RWPE2 (cell line): ENCODE data around the gene TEDC1.

Experiments
- ATAC-seq: fragments of 200-7000 bp; cut with Tn5 transposase; 3 replicates; pipeline ENCODE4 v1.9.1; 2021; ENCODE audit warnings: low read depth
- DNase-seq: peaks from one replicate; pipeline ENCODE4 v3.0.0-alpha.2; 2020; ENCODE audit warnings: low spot score
- H3K27ac ChIP-seq: fragments of 450-650 bp; 2 replicates; pipeline ENCODE4 v1.5.1; 2017; ENCODE audit warnings: mild to moderate bottlenecking; ENCODE audit not compliant: poor library complexity, severe bottlenecking
- H3K27me3 ChIP-seq: fragments of 250-450 bp; sonication (Bioruptor Pico); 2 replicates; pipeline ENCODE4 v1.5.1; 2021; ENCODE audit warnings: mild to moderate bottlenecking, moderate library complexity; ENCODE audit not compliant: insufficient read depth, poor library complexity, severe bottlenecking
- H3K36me3 ChIP-seq: fragments of 250-450 bp; sonication (Bioruptor Pico); 2 replicates; pipeline ENCODE4 v1.5.1; 2020; ENCODE audit warnings: low read depth, mild to moderate bottlenecking, moderate library complexity
- H3K4me1 ChIP-seq: fragments of 250-450 bp; sonication (Bioruptor Pico); 2 replicates; pipeline ENCODE4 v1.5.1; 2021; ENCODE audit warnings: mild to moderate bottlenecking, moderate library complexity; ENCODE audit not compliant: insufficient read depth, poor library complexity, severe bottlenecking
- H3K4me3 ChIP-seq: fragments of 250-450 bp; sonication (Bioruptor Pico); 2 replicates; pipeline ENCODE4 v1.5.1; 2021; ENCODE audit warnings: mild to moderate bottlenecking, moderate library complexity; ENCODE audit not compliant: severe bottlenecking
- H3K9me3 ChIP-seq: fragments of 250-450 bp; sonication (Bioruptor Pico); 2 replicates; pipeline ENCODE4 v1.5.1; 2021; ENCODE audit warnings: mild to moderate bottlenecking, moderate library complexity; ENCODE audit not compliant: severe bottlenecking
- CTCF ChIP-seq: fragments of 450-650 bp; IDR thresholded peaks from one replicate; pipeline ENCODE4 v1.5.1; 2017; ENCODE audit warnings: mild to moderate bottlenecking, moderate library complexity; ENCODE audit not compliant: poor library complexity, severe bottlenecking

TEDC1 gene

GRCh38 chr14:105464501-105464900 lies 26.5 kb upstream of the TEDC1 start:
- ATAC-seq (no peak), DNase-seq (no peak)
- H3K9me3 ChIP-seq, result no peaks in the 10 kb centered on the region
- H3K4me1 ChIP-seq, result peaks cover 6% of the 10 kb centered on the region
- H3K4me3 ChIP-seq, result no peak overlapping the region
- no peak for TF ChIP-seq CTCF
- peaks cover 72% of the 10 kb centered on the region for H3K36me3 ChIP-seq
- H3K27me3 ChIP-seq, result no peaks in the 10 kb centered on the region
- no peak overlapping the region for H3K27ac ChIP-seq

- H3K4me1 ChIP-seq, result peaks cover 6% of the 10 kb centered on the region
- peaks cover 72% of the 10 kb centered on the region for H3K36me3 ChIP-seq
- ATAC-seq (peak; percentile 61), DNase-seq (no peak)
- H3K27me3 ChIP-seq, result no peaks in the 10 kb centered on the region
- H3K9me3 ChIP-seq, result no peaks in the 10 kb centered on the region
- H3K27ac ChIP-seq, result no peak overlapping the region
- no peak overlapping the region for H3K4me3 ChIP-seq
- TF ChIP-seq CTCF, result no peak
Measured at GRCh38 chr14:105465209-105466031, 25.6 kb upstream of the TEDC1 start.

- no peaks in the 10 kb centered on the region for H3K27me3 ChIP-seq
- H3K4me3 ChIP-seq, result no peak overlapping the region
- H3K9me3 ChIP-seq, result no peaks in the 10 kb centered on the region
- H3K36me3 ChIP-seq, result peaks cover 66% of the 10 kb centered on the region
- no peak for ATAC-seq
- H3K4me1 ChIP-seq, result peaks cover 6% of the 10 kb centered on the region
- TF ChIP-seq CTCF, result no peak
- no peak overlapping the region for H3K27ac ChIP-seq
- no peak for DNase-seq
Measured at GRCh38 chr14:105466531-105467248, 24.4 kb upstream of the TEDC1 start.

GRCh38 chr14:105467249-105467941 lies 23.7 kb upstream of the TEDC1 start:
- peaks cover 63% of the 10 kb centered on the region for H3K36me3 ChIP-seq
- no peak overlapping the region for H3K4me3 ChIP-seq
- no peak for ATAC-seq
- no peak for TF ChIP-seq CTCF
- peaks cover 6% of the 10 kb centered on the region for H3K4me1 ChIP-seq
- no peak overlapping the region for H3K27ac ChIP-seq
- no peaks in the 10 kb centered on the region for H3K9me3 ChIP-seq
- DNase-seq, result no peak
- H3K27me3 ChIP-seq, result no peaks in the 10 kb centered on the region
